HG03135 (cell line): ENCODE results near the gene COIL.
"Not testable (repeated sequence)": the region's sequence is repeated elsewhere in the genome, so short reads cannot be mapped to it uniquely, and the experiment has no call there.

Experiments used
- ATAC-seq: cut with Tn5 transposase; IDR thresholded peaks from one replicate; pipeline ENCODE4 v1.9.1; 2021; ENCODE audit warnings: mild to moderate bottlenecking, moderate library complexity; ENCODE audit not compliant: unreplicated experiment

COIL gene

GRCh38 chr17:56960596-56961538, at the start of gene COIL:
Gene COIL (minus strand): TSS chr17:56961050. CDS start chr17:56961019, 31 bp downstream.
- ATAC-seq, result peak; percentile 95

GRCh38 chr17:57010487-57010886, 49.6 kb upstream of the COIL start:
- no peak for ATAC-seq

GRCh38 chr17:57009737-57010445, 49.0 kb upstream of the COIL start:
- no peak for ATAC-seq

GRCh38 chr17:57008958-57009357, 48.1 kb upstream of the COIL start:
- ATAC-seq, result no peak

- no peak for ATAC-seq
These were observed 45.2 kb upstream of the COIL start for GRCh38 chr17:57006040-57006439.

GRCh38 chr17:57004944-57005579, 44.2 kb upstream of the COIL start:
- peak; percentile 87 for ATAC-seq

GRCh38 chr17:57002904-57003303, 42.1 kb upstream of the COIL start:
- no peak for ATAC-seq

GRCh38 chr17:57001541-57001940, 40.7 kb upstream of the COIL start:
- ATAC-seq, result no peak

GRCh38 chr17:56997313-56997712, 36.5 kb upstream of the COIL start:
- no peak for ATAC-seq

- no peak for ATAC-seq
These were observed 34.9 kb upstream of the COIL start for GRCh38 chr17:56995766-56996165.

- ATAC-seq, result no peak
These were observed 33.4 kb upstream of the COIL start for GRCh38 chr17:56994009-56994792.

- ATAC-seq, result no peak
These were observed 31.5 kb upstream of the COIL start for GRCh38 chr17:56992364-56992763.

GRCh38 chr17:56988901-56989572, 28.2 kb upstream of the COIL start:
- ATAC-seq, result no peak

GRCh38 chr17:56987283-56987834, 26.5 kb upstream of the COIL start:
- no peak for ATAC-seq

- ATAC-seq, result no peak
These were observed 24.7 kb upstream of the COIL start for GRCh38 chr17:56985371-56986162.

GRCh38 chr17:56983366-56983765, 22.5 kb upstream of the COIL start:
- no peak for ATAC-seq

GRCh38 chr17:56982312-56982711, 21.5 kb upstream of the COIL start:
- no peak for ATAC-seq

GRCh38 chr17:56980526-56980925, 19.7 kb upstream of the COIL start:
- not testable (repeated sequence) for ATAC-seq

- ATAC-seq, result peak; percentile 20
These were observed 18.2 kb upstream of the COIL start for GRCh38 chr17:56979091-56979480.
